Tibial nerve (tissue), 3 donors: ENCODE measurements around the gene FAR1.

Experiments
- POLR2A ChIP-seq, 2 donors: fragments of 450-650 bp; IDR thresholded peaks; one replicate each; pipeline ENCODE4 v1.6.1; 2017; ENCODE audit warnings: antibody characterized with exemption in 2 of 2, mild to moderate bottlenecking in 2 of 2, moderate library complexity in 2 of 2
- TF ChIP-seq, protein P1 (sequence below), 5 experiments: fragments of 200-600 bp in 3 of 5; fragments of 450-650 bp in 2 of 5; sonication (generic) in 3 of 5; IDR thresholded peaks; one replicate each; pipeline ENCODE4 v1.5.1; 2016 to 2019; ENCODE audit warnings: antibody characterized with exemption in 5 of 5, mild to moderate bottlenecking in 3 of 5, moderate library complexity in 2 of 5

DNA sequence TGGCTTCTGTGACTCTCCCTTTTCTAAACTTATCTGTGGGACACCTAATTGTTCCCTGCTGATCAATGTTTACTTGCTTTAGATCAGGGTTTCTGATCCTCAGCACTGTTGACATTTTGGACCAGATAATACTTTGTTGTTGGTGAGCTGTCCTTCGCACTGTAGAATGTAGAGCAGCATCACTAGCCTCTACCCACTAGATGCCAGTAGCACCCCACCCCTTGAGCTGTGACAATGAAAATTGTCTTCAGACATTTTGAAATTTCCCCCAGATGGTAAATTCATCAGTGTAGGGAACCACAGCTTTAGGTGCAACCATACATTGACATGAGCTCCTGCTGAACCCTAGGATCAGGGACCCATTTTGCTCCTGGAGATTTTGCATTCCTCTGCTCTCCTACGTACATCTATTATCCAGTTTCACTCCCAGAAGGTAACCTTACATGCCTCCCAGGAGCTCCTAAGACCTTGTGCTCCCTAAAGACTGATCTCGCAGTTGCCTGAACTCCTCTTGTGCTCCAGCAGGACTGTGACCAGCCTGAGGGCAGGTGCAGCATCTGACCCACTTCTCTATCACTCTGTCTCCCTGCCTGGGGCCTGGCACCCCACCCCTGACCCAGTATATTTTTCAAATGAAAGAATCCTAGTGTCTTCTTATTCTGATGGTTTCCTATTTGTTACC, 107.8 kb downstream of the FAR1 start:
- TF ChIP-seq, protein P1, sequence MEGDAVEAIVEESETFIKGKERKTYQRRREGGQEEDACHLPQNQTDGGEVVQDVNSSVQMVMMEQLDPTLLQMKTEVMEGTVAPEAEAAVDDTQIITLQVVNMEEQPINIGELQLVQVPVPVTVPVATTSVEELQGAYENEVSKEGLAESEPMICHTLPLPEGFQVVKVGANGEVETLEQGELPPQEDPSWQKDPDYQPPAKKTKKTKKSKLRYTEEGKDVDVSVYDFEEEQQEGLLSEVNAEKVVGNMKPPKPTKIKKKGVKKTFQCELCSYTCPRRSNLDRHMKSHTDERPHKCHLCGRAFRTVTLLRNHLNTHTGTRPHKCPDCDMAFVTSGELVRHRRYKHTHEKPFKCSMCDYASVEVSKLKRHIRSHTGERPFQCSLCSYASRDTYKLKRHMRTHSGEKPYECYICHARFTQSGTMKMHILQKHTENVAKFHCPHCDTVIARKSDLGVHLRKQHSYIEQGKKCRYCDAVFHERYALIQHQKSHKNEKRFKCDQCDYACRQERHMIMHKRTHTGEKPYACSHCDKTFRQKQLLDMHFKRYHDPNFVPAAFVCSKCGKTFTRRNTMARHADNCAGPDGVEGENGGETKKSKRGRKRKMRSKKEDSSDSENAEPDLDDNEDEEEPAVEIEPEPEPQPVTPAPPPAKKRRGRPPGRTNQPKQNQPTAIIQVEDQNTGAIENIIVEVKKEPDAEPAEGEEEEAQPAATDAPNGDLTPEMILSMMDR (IDR thresholded peaks at IDR 0.05), result no peak
- no peak for TF ChIP-seq POLR2A (IDR thresholded peaks at IDR 0.05)
